KMS-11 (cell line): ENCODE measurements around the gene SNRNP70.

Experiments
- H2AFZ ChIP-seq: fragments of 200-600 bp; sonication (generic); 2 replicates; pipeline ENCODE4 v1.6.1; 2016; ENCODE audit warnings: antibody characterized with exemption, mixed run types, low read depth
- H3K27ac ChIP-seq: fragments of 200-600 bp; sonication (generic); 2 replicates; pipeline ENCODE4 v1.6.1; 2016; ENCODE audit warnings: mild to moderate bottlenecking, mixed run types
- H3K27me3 ChIP-seq: fragments of 200-600 bp; sonication (generic); 2 replicates; pipeline ENCODE4 v1.6.1; 2017; ENCODE audit warnings: mild to moderate bottlenecking, low read depth, mixed run types, moderate library complexity; ENCODE audit not compliant: insufficient read depth
- H3K36me3 ChIP-seq: fragments of 200-600 bp; sonication (generic); 2 replicates; pipeline ENCODE4 v1.6.1; 2017; ENCODE audit warnings: mild to moderate bottlenecking, mixed run types; ENCODE audit not compliant: insufficient read depth
- H3K4me1 ChIP-seq: fragments of 200-600 bp; sonication (generic); 2 replicates; pipeline ENCODE4 v1.6.1; 2016; ENCODE audit warnings: mild to moderate bottlenecking, low read depth, mixed run types; ENCODE audit not compliant: poor library complexity, severe bottlenecking
- H3K4me2 ChIP-seq: fragments of 200-600 bp; sonication (generic); 2 replicates; pipeline ENCODE4 v1.7.0; 2016; ENCODE audit warnings: mild to moderate bottlenecking, mixed run types
- H3K4me3 ChIP-seq: fragments of 200-600 bp; sonication (generic); IDR thresholded peaks from 2 replicates; pipeline ENCODE4 v1.6.1; 2017; ENCODE audit warnings: low read depth, low read length, mixed read lengths; ENCODE audit not compliant: insufficient read depth
- H3K79me2 ChIP-seq: fragments of 200-600 bp; sonication (generic); 2 replicates; pipeline ENCODE4 v1.6.1; 2016; ENCODE audit warnings: low read depth, mixed run types; ENCODE audit not compliant: insufficient read depth
- H3K9ac ChIP-seq: fragments of 200-600 bp; sonication (generic); 2 replicates; pipeline ENCODE4 v1.6.1; 2016; ENCODE audit warnings: mild to moderate bottlenecking, mixed run types
- H4K20me1 ChIP-seq: fragments of 200-600 bp; sonication (generic); 2 replicates; pipeline ENCODE4 v1.6.1; 2016; ENCODE audit warnings: mild to moderate bottlenecking, mixed run types; ENCODE audit not compliant: insufficient read depth
- TF ChIP-seq, protein P1 (sequence below): fragments of 200-600 bp; sonication (generic); conservative IDR thresholded peaks from 2 replicates; pipeline ENCODE4 v1.6.1; 2017; ENCODE audit warnings: low read depth, mild to moderate bottlenecking, antibody characterized with exemption, low read length, moderate library complexity, mixed read lengths

The SNRNP70 gene

GRCh38 chr19:49086296-49086695 lies 1.0 kb downstream of the SNRNP70 start:
- H3K4me1 ChIP-seq, result peaks cover 39% of the 10 kb centered on the region
- no peaks in the 10 kb centered on the region for H3K27me3 ChIP-seq
- peak overlapping the region; percentile 54; the same call in 1 of the 2 replicates for H3K27ac ChIP-seq
- TF ChIP-seq, protein P1, sequence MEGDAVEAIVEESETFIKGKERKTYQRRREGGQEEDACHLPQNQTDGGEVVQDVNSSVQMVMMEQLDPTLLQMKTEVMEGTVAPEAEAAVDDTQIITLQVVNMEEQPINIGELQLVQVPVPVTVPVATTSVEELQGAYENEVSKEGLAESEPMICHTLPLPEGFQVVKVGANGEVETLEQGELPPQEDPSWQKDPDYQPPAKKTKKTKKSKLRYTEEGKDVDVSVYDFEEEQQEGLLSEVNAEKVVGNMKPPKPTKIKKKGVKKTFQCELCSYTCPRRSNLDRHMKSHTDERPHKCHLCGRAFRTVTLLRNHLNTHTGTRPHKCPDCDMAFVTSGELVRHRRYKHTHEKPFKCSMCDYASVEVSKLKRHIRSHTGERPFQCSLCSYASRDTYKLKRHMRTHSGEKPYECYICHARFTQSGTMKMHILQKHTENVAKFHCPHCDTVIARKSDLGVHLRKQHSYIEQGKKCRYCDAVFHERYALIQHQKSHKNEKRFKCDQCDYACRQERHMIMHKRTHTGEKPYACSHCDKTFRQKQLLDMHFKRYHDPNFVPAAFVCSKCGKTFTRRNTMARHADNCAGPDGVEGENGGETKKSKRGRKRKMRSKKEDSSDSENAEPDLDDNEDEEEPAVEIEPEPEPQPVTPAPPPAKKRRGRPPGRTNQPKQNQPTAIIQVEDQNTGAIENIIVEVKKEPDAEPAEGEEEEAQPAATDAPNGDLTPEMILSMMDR, result no peak
- H2AFZ ChIP-seq, result no peak overlapping the region
- H3K36me3 ChIP-seq, result peaks cover 19% of the 10 kb centered on the region; the same call in 1 of the 2 replicates
- H3K4me2 ChIP-seq, result peak overlapping the region; percentile 95
- H3K79me2 ChIP-seq, result peaks cover 60% of the 10 kb centered on the region
- H4K20me1 ChIP-seq, result peaks cover 30% of the 10 kb centered on the region
- peak overlapping the region; percentile 81 for H3K9ac ChIP-seq
- peak overlapping the region; percentile 81 for H3K4me3 ChIP-seq

GRCh38 chr19:49091391-49092038 lies 6.3 kb downstream of the SNRNP70 start:
- TF ChIP-seq, protein P1, result no peak
- Histone ChIP-seq H3K79me2 (peaks cover 58% of the 10 kb centered on the region), H4K20me1 (peaks cover 27% of the 10 kb centered on the region), H3K27ac (no peak overlapping the region), H3K4me1 (peaks cover 36% of the 10 kb centered on the region), H3K4me2 (no peak overlapping the region), H3K36me3 (peaks cover 29% of the 10 kb centered on the region; the same call in 1 of the 2 replicates), H2AFZ (no peak overlapping the region), H3K27me3 (no peaks in the 10 kb centered on the region), H3K4me3 (no peak overlapping the region), H3K9ac (no peak overlapping the region)

DNA sequence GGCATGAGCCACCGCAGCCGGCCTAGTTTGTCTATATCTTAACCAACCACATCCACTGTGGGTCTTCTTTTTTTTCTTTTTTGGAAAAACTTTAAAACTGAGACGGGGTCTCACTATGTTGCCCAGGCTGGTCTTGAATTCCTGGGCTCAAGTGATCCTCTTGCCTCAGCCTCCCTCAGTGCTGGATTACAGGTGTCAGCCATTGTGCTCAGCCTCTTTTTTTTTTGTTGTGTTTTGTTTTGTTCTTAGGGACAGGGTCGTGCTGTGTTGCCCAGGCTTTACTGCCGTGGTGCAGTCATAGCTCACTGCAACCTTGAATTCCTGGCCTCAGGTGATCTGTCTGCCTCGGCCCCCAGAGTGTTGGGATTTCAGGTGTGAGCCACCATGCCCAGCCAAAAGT lies 7.4 kb downstream of the SNRNP70 start:
- peaks cover 30% of the 10 kb centered on the region for H3K4me1 ChIP-seq
- no peak overlapping the region for H3K9ac ChIP-seq
- peaks cover 50% of the 10 kb centered on the region for H3K79me2 ChIP-seq
- TF ChIP-seq, protein P1, result no peak
- H2AFZ ChIP-seq, result no peak overlapping the region
- no peak overlapping the region for H3K4me2 ChIP-seq
- H3K27ac ChIP-seq, result no peak overlapping the region
- no peak overlapping the region for H3K4me3 ChIP-seq
- H3K27me3 ChIP-seq, result no peaks in the 10 kb centered on the region
- H4K20me1 ChIP-seq, result peaks cover 23% of the 10 kb centered on the region
- peaks cover 23% of the 10 kb centered on the region; the same call in 1 of the 2 replicates for H3K36me3 ChIP-seq

DNA sequence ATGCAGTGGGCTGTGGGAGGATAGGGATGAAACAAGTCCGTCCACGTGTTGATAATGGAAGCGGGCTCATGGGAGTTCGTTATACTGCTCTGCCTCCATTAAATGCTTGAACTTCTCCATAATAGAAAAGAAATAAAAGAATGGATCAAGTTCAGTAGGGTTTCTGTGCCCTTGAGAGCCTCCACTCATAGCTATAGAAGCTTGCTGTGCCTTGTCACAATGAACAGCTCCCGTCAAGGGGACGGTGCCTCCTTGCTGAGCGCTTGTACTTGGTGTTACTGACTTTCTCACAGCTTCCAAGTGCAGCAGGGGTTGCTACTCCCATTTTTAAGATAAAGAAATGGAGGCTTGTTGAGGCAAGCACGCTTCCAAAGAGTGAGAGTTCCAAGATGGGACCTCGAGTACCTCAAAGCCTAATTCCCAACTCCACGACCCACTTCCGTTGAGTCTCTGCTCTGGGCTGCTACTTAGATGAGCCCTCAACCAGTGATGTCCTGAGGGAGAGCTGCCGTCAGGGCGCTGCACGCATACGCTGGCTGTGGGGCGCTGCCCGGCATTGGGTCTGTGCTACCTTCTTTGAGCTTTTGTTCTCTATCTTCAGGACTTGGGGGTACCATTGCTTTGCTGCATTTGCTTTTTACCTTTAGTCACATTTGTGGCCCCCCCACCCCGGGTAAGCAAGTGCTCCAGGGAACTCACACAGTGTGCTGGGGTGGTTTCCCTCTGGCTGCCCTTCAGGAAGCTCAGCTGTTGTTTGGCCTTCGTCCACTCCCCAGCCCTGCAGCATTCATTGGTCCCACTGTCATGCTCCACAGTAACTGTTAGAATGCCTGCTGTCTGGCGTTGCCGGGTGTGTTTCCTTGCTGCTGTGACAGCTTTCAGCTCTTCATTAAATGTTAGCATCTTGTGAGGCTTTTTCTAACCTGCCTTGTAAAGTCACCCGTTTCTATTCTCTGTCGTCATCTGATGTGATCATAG lies 9.5 kb downstream of the SNRNP70 start:
- peaks cover 12% of the 10 kb centered on the region for H4K20me1 ChIP-seq
- H3K4me2 ChIP-seq, result no peak overlapping the region
- H3K79me2 ChIP-seq, result peaks cover 40% of the 10 kb centered on the region
- no peak overlapping the region for H3K4me3 ChIP-seq
- no peak overlapping the region for H3K9ac ChIP-seq
- no peak overlapping the region for H3K27ac ChIP-seq
- TF ChIP-seq, protein P1, result no peak
- peaks cover 18% of the 10 kb centered on the region; the same call in 1 of the 2 replicates for H3K36me3 ChIP-seq
- H3K27me3 ChIP-seq, result no peaks in the 10 kb centered on the region
- peaks cover 32% of the 10 kb centered on the region for H3K4me1 ChIP-seq
- no peak overlapping the region for H2AFZ ChIP-seq
